ENCODE measurements around the gene BLID.

GRCh38 chr11:122105044-122105758 lies 10.8 kb downstream of the BLID start:
- TF ChIP-seq, protein P1, sequence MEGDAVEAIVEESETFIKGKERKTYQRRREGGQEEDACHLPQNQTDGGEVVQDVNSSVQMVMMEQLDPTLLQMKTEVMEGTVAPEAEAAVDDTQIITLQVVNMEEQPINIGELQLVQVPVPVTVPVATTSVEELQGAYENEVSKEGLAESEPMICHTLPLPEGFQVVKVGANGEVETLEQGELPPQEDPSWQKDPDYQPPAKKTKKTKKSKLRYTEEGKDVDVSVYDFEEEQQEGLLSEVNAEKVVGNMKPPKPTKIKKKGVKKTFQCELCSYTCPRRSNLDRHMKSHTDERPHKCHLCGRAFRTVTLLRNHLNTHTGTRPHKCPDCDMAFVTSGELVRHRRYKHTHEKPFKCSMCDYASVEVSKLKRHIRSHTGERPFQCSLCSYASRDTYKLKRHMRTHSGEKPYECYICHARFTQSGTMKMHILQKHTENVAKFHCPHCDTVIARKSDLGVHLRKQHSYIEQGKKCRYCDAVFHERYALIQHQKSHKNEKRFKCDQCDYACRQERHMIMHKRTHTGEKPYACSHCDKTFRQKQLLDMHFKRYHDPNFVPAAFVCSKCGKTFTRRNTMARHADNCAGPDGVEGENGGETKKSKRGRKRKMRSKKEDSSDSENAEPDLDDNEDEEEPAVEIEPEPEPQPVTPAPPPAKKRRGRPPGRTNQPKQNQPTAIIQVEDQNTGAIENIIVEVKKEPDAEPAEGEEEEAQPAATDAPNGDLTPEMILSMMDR (IDR thresholded peaks at IDR 0.05; ENCODE audit: insufficient read depth, low read length, poor library complexity, severe bottlenecking), result no peak
- TF ChIP-seq EZH2phosphoT487 (conservative IDR thresholded peaks at IDR 0.05; ENCODE audit: low read length), result no peak
